ENCODE measurements around the gene CNTD1.

The CNTD1 gene

DNA sequence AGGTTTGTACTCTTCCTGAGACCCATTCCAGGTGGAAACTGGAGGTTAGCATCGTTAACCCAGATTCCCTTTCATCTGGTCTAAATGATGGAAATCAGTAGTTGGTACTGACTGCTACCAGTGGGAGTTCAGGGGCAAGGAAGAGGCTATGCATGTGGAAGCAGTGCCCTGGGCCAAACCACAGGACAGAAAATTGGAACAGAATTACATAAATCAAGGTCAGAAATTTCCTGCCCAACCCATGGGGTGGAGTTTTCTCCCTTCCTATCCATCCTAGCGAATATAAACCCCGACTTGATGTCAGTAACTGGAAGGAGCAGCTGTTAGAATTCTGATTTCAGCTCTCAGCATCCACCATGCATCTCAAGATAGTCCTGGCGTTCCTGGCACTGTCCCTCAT is 45.6 kb downstream of the CNTD1 start, which contains the start of gene AOC2:
AOC2 (plus strand) TSS at position 310 of the 400 bp plus-strand sequence; CDS start at position 357, 47 bp downstream.
- Histone ChIP-seq H3K4me2 (peak within 1 kb of the TSS in 2 of 11 experiments; percentile 33 to 49; a peak in 4 of 22 replicates), H3K9me3 (replicated peaks in 1 of 11) (no peaks in the 10 kb centered on the region), H3K4me3 (no peak within 1 kb of the TSS), H3K36me3 (peaks cover 60 to 76% (median 68%) of the 10 kb centered on the region in 11 experiments), H3K9ac (peak within 1 kb of the TSS in 3 of 11 experiments; percentile 2 to 24 (median 8); a peak in 2 of 22 replicates), H3K4me1 (peaks cover 0 to 50% (median 12%) of the 10 kb centered on the region in 10 experiments; a peak in 10 of 20 replicates), H3K27me3 (no peaks in the 10 kb centered on the region), H4K20me1 (peaks cover 0 to 92% (median 72%) of the 10 kb centered on the region in 11 experiments; a peak in 19 of 22 replicates), H3K27ac (no peak within 1 kb of the TSS)
- TF ChIP-seq Cebpa-rat (IDR thresholded peaks at IDR 0.05), result no peak

DNA sequence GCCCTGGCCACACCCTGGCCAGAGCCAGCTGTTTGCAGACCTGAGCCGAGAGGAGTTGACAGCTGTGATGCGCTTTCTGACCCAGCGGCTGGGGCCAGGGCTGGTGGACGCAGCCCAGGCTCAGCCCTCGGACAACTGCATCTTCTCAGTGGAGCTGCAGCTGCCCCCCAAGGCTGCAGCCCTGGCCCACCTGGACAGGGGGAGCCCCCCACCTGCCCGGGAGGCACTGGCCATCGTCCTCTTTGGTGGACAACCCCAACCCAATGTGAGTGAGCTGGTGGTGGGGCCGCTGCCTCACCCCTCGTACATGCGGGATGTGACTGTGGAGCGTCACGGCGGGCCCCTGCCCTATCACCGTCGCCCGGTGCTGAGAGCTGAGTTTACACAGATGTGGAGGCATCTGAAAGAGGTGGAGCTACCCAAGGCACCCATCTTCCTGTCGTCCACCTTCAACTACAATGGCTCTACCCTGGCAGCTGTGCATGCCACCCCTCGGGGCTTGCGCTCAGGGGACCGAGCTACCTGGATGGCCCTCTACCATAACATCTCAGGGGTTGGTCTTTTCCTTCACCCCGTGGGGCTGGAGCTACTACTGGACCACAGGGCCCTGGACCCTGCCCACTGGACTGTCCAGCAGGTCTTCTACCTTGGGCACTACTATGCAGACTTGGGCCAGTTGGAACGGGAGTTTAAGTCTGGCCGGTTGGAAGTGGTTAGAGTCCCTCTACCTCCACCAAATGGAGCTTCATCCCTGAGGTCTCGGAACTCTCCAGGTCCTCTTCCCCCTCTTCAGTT is 46.3 kb downstream of the CNTD1 start:
- no peak overlapping the region for H3K4me3 ChIP-seq
- H3K9me3 ChIP-seq (replicated peaks in 1 of 11), result no peaks in the 10 kb centered on the region
- H3K4me1 ChIP-seq, result peaks cover 0 to 56% (median 18%) of the 10 kb centered on the region in 10 experiments; a peak in 12 of 20 replicates
- H3K27ac ChIP-seq, result no peak overlapping the region
- H3K27me3 ChIP-seq, result no peaks in the 10 kb centered on the region
- peaks cover 53 to 69% (median 61%) of the 10 kb centered on the region in 11 experiments for H3K36me3 ChIP-seq
- peak overlapping the region in 1 of 11 experiments; percentile 8; a peak in 1 of 22 replicates for H3K9ac ChIP-seq
- H3K4me2 ChIP-seq, result peak overlapping the region in 2 of 11 experiments; percentile 33 to 49; a peak in 4 of 22 replicates
- TF ChIP-seq Cebpa-rat (IDR thresholded peaks at IDR 0.05), result no peak
- peaks cover 0 to 85% (median 67%) of the 10 kb centered on the region in 11 experiments; a peak in 19 of 22 replicates for H4K20me1 ChIP-seq

DNA sequence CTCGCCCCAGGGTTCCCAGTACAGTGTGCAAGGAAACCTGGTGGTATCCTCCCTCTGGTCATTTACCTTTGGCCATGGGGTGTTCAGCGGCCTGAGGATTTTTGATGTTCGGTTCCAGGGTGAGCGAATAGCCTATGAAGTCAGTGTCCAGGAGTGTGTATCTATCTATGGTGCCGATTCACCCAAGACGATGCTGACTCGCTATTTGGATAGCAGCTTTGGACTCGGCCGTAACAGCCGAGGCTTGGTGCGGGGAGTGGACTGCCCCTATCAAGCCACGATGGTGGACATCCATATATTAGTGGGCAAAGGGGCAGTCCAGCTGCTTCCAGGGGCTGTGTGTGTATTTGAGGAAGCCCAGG is 46.9 kb downstream of the CNTD1 start:
- Histone ChIP-seq H3K4me3 (no peak overlapping the region), H3K36me3 (peaks cover 47 to 63% (median 55%) of the 10 kb centered on the region in 11 experiments), H3K4me1 (peaks cover 0 to 60% (median 22%) of the 10 kb centered on the region in 10 experiments; a peak in 12 of 20 replicates), H3K9me3 (replicated peaks in 1 of 11) (no peaks in the 10 kb centered on the region), H4K20me1 (peaks cover 0 to 79% (median 62%) of the 10 kb centered on the region in 11 experiments; a peak in 19 of 22 replicates), H3K4me2 (peak overlapping the region in 5 of 11 experiments; percentile 10 to 49 (median 18); a peak in 7 of 22 replicates), H3K27me3 (no peaks in the 10 kb centered on the region), H3K9ac (peak overlapping the region in 3 of 11 experiments; percentile 8 to 47 (median 24); a peak in 2 of 22 replicates), H3K27ac (peak overlapping the region in 1 of 11 experiments; percentile 15; a peak in 1 of 22 replicates)
- TF ChIP-seq Cebpa-rat (IDR thresholded peaks at IDR 0.05), result no peak

DNA sequence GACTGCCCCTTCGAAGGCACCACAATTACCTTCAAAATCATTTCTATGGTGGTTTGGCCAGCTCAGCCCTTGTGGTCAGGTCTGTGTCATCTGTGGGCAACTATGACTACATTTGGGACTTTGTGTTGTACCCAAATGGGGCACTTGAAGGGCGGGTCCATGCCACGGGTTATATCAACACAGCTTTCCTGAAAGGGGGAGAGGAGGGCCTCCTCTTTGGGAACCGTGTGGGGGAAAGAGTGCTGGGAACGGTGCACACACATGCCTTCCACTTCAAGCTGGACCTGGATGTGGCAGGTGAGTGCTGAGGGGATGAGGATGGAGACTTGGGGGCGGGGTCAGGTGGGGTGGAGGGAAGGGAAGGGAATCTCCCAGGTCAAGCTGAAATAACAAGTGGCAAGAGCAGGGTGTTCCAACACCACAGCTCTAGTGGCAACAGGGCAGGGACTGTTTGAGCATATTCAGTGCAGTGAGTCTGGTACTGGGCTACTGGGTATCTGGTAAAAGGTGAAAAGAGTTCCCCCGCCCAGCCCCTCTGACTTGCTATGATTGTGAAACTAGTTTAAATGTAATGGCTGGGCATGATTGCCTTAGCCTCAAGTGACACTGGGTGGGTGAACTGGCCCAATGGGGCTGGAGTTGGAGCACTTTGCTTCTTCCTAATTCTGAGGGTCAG is 47.4 kb downstream of the CNTD1 start:
- no peak for TF ChIP-seq Cebpa-rat (IDR thresholded peaks at IDR 0.05)
- H3K4me1 ChIP-seq, result peaks cover 0 to 60% (median 22%) of the 10 kb centered on the region in 10 experiments; a peak in 12 of 20 replicates
- no peak overlapping the region for H3K4me3 ChIP-seq
- no peaks in the 10 kb centered on the region for H3K27me3 ChIP-seq
- peaks cover 42 to 58% (median 50%) of the 10 kb centered on the region in 11 experiments for H3K36me3 ChIP-seq
- peak overlapping the region in 3 of 11 experiments; percentile 17 to 47 (median 24); a peak in 2 of 22 replicates for H3K9ac ChIP-seq
- H3K4me2 ChIP-seq, result peak overlapping the region in 5 of 11 experiments; percentile 10 to 49 (median 18); a peak in 7 of 22 replicates
- peaks cover 0 to 74% (median 57%) of the 10 kb centered on the region in 11 experiments; a peak in 19 of 22 replicates for H4K20me1 ChIP-seq
- H3K9me3 ChIP-seq (replicated peaks in 1 of 11), result no peaks in the 10 kb centered on the region
- H3K27ac ChIP-seq, result peak overlapping the region in 2 of 11 experiments; percentile 15 to 20; a peak in 2 of 22 replicates

- Histone ChIP-seq H3K9me3 (replicated peaks in 1 of 11) (no peaks in the 10 kb centered on the region), H3K27ac (peak overlapping the region in 2 of 11 experiments; percentile 15 to 20; a peak in 2 of 22 replicates), H3K9ac (peak overlapping the region in 2 of 11 experiments; percentile 8 to 17; a peak in 1 of 22 replicates), H3K36me3 (peaks cover 35 to 51% (median 43%) of the 10 kb centered on the region in 11 experiments), H3K4me2 (peak overlapping the region in 4 of 11 experiments; percentile 6 to 49 (median 22); a peak in 4 of 22 replicates), H3K4me1 (peaks cover 0 to 59% (median 22%) of the 10 kb centered on the region in 10 experiments; a peak in 12 of 20 replicates), H4K20me1 (peaks cover 0 to 67% (median 52%) of the 10 kb centered on the region in 11 experiments; a peak in 19 of 22 replicates), H3K27me3 (no peaks in the 10 kb centered on the region), H3K4me3 (no peak overlapping the region)
- no peak for TF ChIP-seq Cebpa-rat (IDR thresholded peaks at IDR 0.05)
Observed at GRCh38 chr17:42846594-42847280, 48.1 kb downstream of the CNTD1 start.

DNA sequence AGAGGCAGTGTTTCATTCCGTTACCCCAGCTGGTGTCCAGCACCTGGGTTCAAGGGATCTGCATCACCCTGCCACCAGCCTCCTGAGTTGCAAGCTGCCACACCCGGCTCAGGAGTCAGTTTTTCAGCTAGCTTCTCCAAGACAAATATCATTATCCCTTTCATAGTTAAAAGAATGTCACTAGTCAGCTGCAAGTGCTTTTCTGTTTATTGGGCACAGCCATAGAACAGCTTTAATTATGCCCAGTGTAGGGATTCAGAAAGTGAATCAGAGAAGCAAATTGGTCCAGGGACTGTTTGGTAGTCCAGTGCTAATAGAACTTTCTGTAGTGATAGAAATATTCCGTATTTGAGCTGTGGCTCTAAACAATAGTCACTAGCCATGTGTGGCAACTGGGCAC is 49.4 kb downstream of the CNTD1 start:
- no peaks in the 10 kb centered on the region for H3K27me3 ChIP-seq
- H3K9ac ChIP-seq, result no peak overlapping the region
- peaks cover 0 to 57% (median 22%) of the 10 kb centered on the region in 10 experiments; a peak in 12 of 20 replicates for H3K4me1 ChIP-seq
- no peak for TF ChIP-seq Cebpa-rat (IDR thresholded peaks at IDR 0.05)
- no peak overlapping the region for H3K4me2 ChIP-seq
- H3K36me3 ChIP-seq, result peaks cover 22 to 38% (median 29%) of the 10 kb centered on the region in 11 experiments
- H4K20me1 ChIP-seq, result peaks cover 0 to 54% (median 38%) of the 10 kb centered on the region in 11 experiments; a peak in 17 of 22 replicates
- no peak overlapping the region for H3K27ac ChIP-seq
- H3K9me3 ChIP-seq (replicated peaks in 1 of 11), result no peaks in the 10 kb centered on the region
- no peak overlapping the region for H3K4me3 ChIP-seq

DNA sequence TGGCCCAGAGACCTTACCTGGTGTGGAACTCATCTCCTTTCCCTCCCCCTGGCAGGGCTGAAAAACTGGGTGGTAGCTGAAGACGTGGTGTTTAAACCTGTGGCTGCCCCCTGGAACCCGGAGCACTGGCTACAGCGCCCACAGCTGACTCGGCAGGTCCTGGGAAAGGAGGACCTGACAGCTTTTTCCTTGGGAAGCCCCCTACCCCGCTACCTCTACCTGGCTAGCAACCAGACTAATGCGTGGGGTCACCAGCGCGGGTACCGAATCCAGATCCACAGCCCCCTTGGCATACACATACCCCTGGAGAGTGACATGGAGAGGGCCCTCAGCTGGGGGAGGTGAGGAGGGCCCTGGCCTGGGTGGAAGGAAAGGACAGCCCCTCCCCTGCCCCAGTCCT is 50.4 kb downstream of the CNTD1 start:
- Histone ChIP-seq H3K27ac (no peak overlapping the region), H3K36me3 (peaks cover 16 to 28% (median 20%) of the 10 kb centered on the region in 11 experiments), H3K9ac (no peak overlapping the region), H3K4me1 (peaks cover 0 to 54% (median 22%) of the 10 kb centered on the region in 10 experiments; a peak in 12 of 20 replicates), H4K20me1 (peaks cover 0 to 45% (median 30%) of the 10 kb centered on the region in 11 experiments; a peak in 16 of 22 replicates), H3K27me3 (no peaks in the 10 kb centered on the region), H3K9me3 (replicated peaks in 1 of 11) (no peaks in the 10 kb centered on the region), H3K4me3 (no peak overlapping the region), H3K4me2 (peak overlapping the region in 1 of 11 experiments; percentile 51; a peak in 1 of 22 replicates)
- no peak for TF ChIP-seq Cebpa-rat (IDR thresholded peaks at IDR 0.05)
